SU-DHL-6 (cell line): ENCODE measurements around the gene TEDDM1.

Experiments
- H2AFZ ChIP-seq: fragments of 200-600 bp; sonication (generic); 2 replicates; pipeline ENCODE4 v1.6.1; 2014; ENCODE audit warnings: low read depth, mild to moderate bottlenecking, moderate library complexity, mixed read lengths, antibody characterized with exemption, low read length; ENCODE audit not compliant: severe bottlenecking
- H3F3A ChIP-seq: fragments of 200-600 bp; shearing (Covaris generic); 2 replicates; pipeline ENCODE4 v1.6.0; 2016; ENCODE audit warnings: antibody characterized with exemption, mild to moderate bottlenecking; ENCODE audit not compliant: insufficient read depth
- H3K27ac ChIP-seq: fragments of 200-600 bp; sonication (generic); 2 replicates; pipeline ENCODE4 v1.5.1; 2016; ENCODE audit warnings: low read depth, mild to moderate bottlenecking, low read length, moderate library complexity, mixed read lengths
- H3K27me3 ChIP-seq: fragments of 200-600 bp; sonication (generic), shearing (Covaris generic); 2 replicates; pipeline ENCODE4 v1.6.0; 2014; ENCODE audit warnings: mild to moderate bottlenecking, low read length
- H3K36me3 ChIP-seq: fragments of 200-600 bp; sonication (generic); 2 replicates; pipeline ENCODE4 v1.6.1; 2014; ENCODE audit warnings: mild to moderate bottlenecking, low read length, mixed read lengths
- H3K4me2 ChIP-seq: fragments of 300-600, 200-600 bp; shearing (Covaris generic), sonication (generic); 2 replicates; pipeline ENCODE4 v1.6.0; 2014; ENCODE audit warnings: low read length, low read depth, mild to moderate bottlenecking; ENCODE audit not compliant: poor library complexity, severe bottlenecking
- H3K4me3 ChIP-seq: fragments of 200-600 bp; sonication (generic); 2 replicates; pipeline ENCODE4 v1.5.1; 2014; ENCODE audit warnings: antibody characterized with exemption, low read length, mild to moderate bottlenecking, mixed read lengths; ENCODE audit not compliant: insufficient read depth, poor library complexity, severe bottlenecking
- H3K79me2 ChIP-seq: fragments of 200-600 bp; sonication (generic); 2 replicates; pipeline ENCODE4 v1.6.1; 2014; ENCODE audit warnings: mild to moderate bottlenecking, low read length, moderate library complexity; ENCODE audit not compliant: insufficient read depth
- H3K9ac ChIP-seq: fragments of 200-600 bp; sonication (generic); 2 replicates; pipeline ENCODE4 v1.7.0; 2014; ENCODE audit warnings: mild to moderate bottlenecking, low read length
- H3K9me2 ChIP-seq: fragments of 200-600 bp; sonication (generic); replicated peaks from 2 replicates; pipeline ENCODE4 v1.6.1; 2014; ENCODE audit warnings: low read length; ENCODE audit not compliant: insufficient read depth
- H3K9me3 ChIP-seq: fragments of 200-600 bp; sonication (generic); 2 replicates; pipeline ENCODE4 v1.6.1; 2014; ENCODE audit warnings: low read length, mixed read lengths; ENCODE audit not compliant: insufficient read depth
- H4K20me1 ChIP-seq: fragments of 200-600 bp; sonication (generic); 2 replicates; pipeline ENCODE4 v1.6.1; 2014; ENCODE audit warnings: low read depth, mild to moderate bottlenecking, antibody characterized with exemption, low read length, moderate library complexity, mixed read lengths
- CTCF ChIP-seq: fragments of 200-600 bp; sonication (generic); IDR thresholded peaks from one replicate; pipeline ENCODE4 v1.5.1; 2017; ENCODE audit warnings: antibody characterized with exemption, mild to moderate bottlenecking, low read length, moderate library complexity; ENCODE audit not compliant: insufficient read depth, poor library complexity, severe bottlenecking
- EZH2phosphoT487 ChIP-seq: fragments of 200-600 bp; sonication (generic), shearing (Covaris generic); conservative IDR thresholded peaks from 2 replicates; pipeline ENCODE4 v1.6.1; 2018; ENCODE audit warnings: mild to moderate bottlenecking, antibody characterized with exemption, low read length, moderate library complexity, mixed read lengths

Gene TEDDM1

GRCh38 chr1:182430263-182431068, 30.0 kb upstream of the TEDDM1 start:
- H3K27ac ChIP-seq: no peak overlapping the region
- no peak overlapping the region for H3K4me2 ChIP-seq
- no peak overlapping the region for H3K9ac ChIP-seq
- no peaks in the 10 kb centered on the region for H3K27me3 ChIP-seq
- no peaks in the 10 kb centered on the region for H3F3A ChIP-seq
- no peak overlapping the region for H2AFZ ChIP-seq
- H3K9me3 ChIP-seq: no peaks in the 10 kb centered on the region
- no peaks in the 10 kb centered on the region for H4K20me1 ChIP-seq
- no peaks in the 10 kb centered on the region for H3K9me2 ChIP-seq
- no peak for TF ChIP-seq CTCF
- no peak for TF ChIP-seq EZH2phosphoT487
- H3K36me3 ChIP-seq: no peaks in the 10 kb centered on the region
- H3K4me3 ChIP-seq: no peak overlapping the region
- no peaks in the 10 kb centered on the region for H3K79me2 ChIP-seq

- Histone ChIP-seq H4K20me1 (no peaks in the 10 kb centered on the region), H3K4me3 (no peak overlapping the region), H3K9me2 (no peaks in the 10 kb centered on the region), H3K9ac (no peak overlapping the region), H3K36me3 (no peaks in the 10 kb centered on the region), H3K79me2 (no peaks in the 10 kb centered on the region), H2AFZ (no peak overlapping the region), H3F3A (no peaks in the 10 kb centered on the region), H3K27me3 (no peaks in the 10 kb centered on the region), H3K4me2 (no peak overlapping the region), H3K27ac (no peak overlapping the region), H3K9me3 (no peaks in the 10 kb centered on the region)
- TF ChIP-seq EZH2phosphoT487 (no peak), CTCF (no peak)
Measured at GRCh38 chr1:182428043-182428442, 27.6 kb upstream of the TEDDM1 start.

- Histone ChIP-seq H3K27ac (no peak overlapping the region), H3K4me3 (no peak overlapping the region), H2AFZ (no peak overlapping the region), H3K79me2 (no peaks in the 10 kb centered on the region), H3F3A (no peaks in the 10 kb centered on the region), H3K27me3 (no peaks in the 10 kb centered on the region), H4K20me1 (no peaks in the 10 kb centered on the region), H3K9me2 (no peaks in the 10 kb centered on the region), H3K4me2 (no peak overlapping the region), H3K36me3 (no peaks in the 10 kb centered on the region), H3K9me3 (no peaks in the 10 kb centered on the region), H3K9ac (no peak overlapping the region)
- TF ChIP-seq EZH2phosphoT487 (no peak), CTCF (no peak)
Measured at GRCh38 chr1:182426442-182427430, 26.3 kb upstream of the TEDDM1 start.
